Spinal cord (tissue), 10 donors: ENCODE data around the gene DDX28. TPM values are rescaled to one million over a fixed set of nuclear protein-coding genes. Genes with fewer than 3 reads are reported as not detected.

Experiments
- DNase-seq, 6 donors: peaks; one replicate each; pipeline versions ENCODE4 v3.0.0 to v3.0.0-alpha.2; 2013 to 2015; ENCODE audit warnings: low spot score in 6 of 6, low read depth in 4 of 6
- H3K27ac ChIP-seq: one replicate; pipeline ENCODE4 v1.5.1; 2013; ENCODE audit warnings: low read depth, low read length, control low read depth
- H3K27me3 ChIP-seq: one replicate; pipeline ENCODE4 v1.6.1; 2013; ENCODE audit warnings: low read length; ENCODE audit not compliant: control insufficient read depth, insufficient read depth
- H3K36me3 ChIP-seq: one replicate; pipeline ENCODE4 v1.6.1; 2013; ENCODE audit warnings: low read length; ENCODE audit not compliant: control insufficient read depth, insufficient read depth
- H3K4me1 ChIP-seq: one replicate; pipeline ENCODE4 v1.6.1; 2013; ENCODE audit warnings: low read length; ENCODE audit not compliant: control insufficient read depth, insufficient read depth
- H3K4me3 ChIP-seq: one replicate; pipeline ENCODE4 v1.5.1; 2013; ENCODE audit warnings: low read depth, low read length, control low read depth
- H3K9me3 ChIP-seq: one replicate; pipeline ENCODE4 v1.6.1; 2013; ENCODE audit warnings: low read length; ENCODE audit not compliant: control insufficient read depth, insufficient read depth
- WGBS: methylation state at CpG from one replicate; pipeline ENCODE4 v1.1.5; 2013; ENCODE audit warnings: missing lambda C conversion rate; ENCODE audit not compliant: insufficient coverage; 5-methylcytosine and 5-hydroxymethylcytosine counted together
- polyA plus RNA-seq, 2 donors: library from polyadenylated mRNA; unstranded; fragments of 120-200 nt; gene quantifications; one replicate each; pipeline ENCODE4 v1.2.1, GENCODE V29; 2013; ENCODE audit not compliant: insufficient read length in 2 of 2
- total RNA-seq, 2 donors: library from RNA; depleted of rRNA in 1 of 2; stranded (reverse); fragments of 120-200 nt in 1 of 2; fragments of >200 nt in 1 of 2; gene quantifications; one replicate each; pipeline versions ENCODE4 v1.2.3 to v1.2.4, GENCODE V29; 2013 to 2014
- donor health status: healthy.

DDX28 gene
- total and polyA plus RNA-seq, 4 donors, result 6.9 to 9.7 (median 7.8) TPM

DNA sequence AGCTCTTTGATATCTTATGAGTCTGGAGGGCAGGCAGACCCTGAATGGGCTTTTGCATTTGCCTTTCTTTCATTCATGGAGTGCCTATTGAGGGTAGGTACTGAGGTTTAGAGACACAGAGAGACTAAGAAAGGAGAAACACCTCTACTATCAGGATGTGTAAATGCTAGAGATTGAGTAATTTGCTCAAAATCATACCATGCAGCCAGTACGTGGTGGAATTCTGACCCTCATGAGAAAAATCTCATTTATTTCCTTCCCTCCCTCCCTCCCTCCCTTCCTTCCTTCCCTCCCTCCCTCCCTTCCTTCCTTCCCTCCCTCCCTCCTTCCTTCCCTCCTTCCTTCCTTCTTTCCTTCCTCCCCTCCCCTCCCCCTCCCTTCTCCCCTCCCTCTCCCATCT, 43.7 kb upstream of the DDX28 start:
- WGBS, result no CpG with 5 or more reads among the region's 1 CpG
- H3K9me3 ChIP-seq, result no peaks in the 10 kb centered on the region
- no peak for DNase-seq
- peaks cover under 1% of the 10 kb centered on the region for H3K4me1 ChIP-seq
- no peak overlapping the region for H3K4me3 ChIP-seq
- H3K36me3 ChIP-seq, result peaks cover 33% of the 10 kb centered on the region
- no peak overlapping the region for H3K27ac ChIP-seq
- H3K27me3 ChIP-seq, result no peaks in the 10 kb centered on the region

DNA sequence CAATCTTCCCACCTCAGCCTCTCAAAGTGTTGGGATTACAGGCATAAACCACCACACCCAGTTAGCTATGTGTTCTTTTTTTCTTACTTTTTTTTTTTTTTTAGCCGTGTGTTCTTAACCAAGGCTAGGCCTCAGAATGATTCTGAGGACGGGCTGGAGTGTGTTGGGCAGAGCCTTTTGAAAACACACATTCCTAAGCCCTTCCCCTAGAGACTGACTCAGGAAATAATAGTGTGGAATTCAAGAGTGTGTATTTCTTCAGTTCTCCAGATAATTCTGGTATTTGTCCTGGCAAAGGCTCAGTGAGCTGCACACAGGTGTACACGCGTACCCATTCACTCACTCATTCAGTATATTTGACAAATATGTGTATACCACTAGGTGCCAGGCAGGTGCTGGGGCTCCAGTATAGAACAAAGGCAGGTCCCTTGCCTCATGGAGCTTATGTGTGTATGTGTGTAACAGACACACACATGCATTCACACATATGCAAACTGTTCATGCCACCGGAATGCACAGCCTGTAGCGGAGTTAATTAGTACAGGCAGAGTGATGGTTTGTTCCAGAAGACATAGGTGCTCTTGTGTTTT, 42.8 kb upstream of the DDX28 start:
- Histone ChIP-seq H3K9me3 (no peaks in the 10 kb centered on the region), H3K4me1 (peaks cover 6% of the 10 kb centered on the region), H3K4me3 (no peak overlapping the region), H3K36me3 (peaks cover 33% of the 10 kb centered on the region), H3K27ac (no peak overlapping the region), H3K27me3 (no peaks in the 10 kb centered on the region)
- WGBS, result no CpG with 5 or more reads among the region's 6 CpGs
- no peak for DNase-seq

DNA sequence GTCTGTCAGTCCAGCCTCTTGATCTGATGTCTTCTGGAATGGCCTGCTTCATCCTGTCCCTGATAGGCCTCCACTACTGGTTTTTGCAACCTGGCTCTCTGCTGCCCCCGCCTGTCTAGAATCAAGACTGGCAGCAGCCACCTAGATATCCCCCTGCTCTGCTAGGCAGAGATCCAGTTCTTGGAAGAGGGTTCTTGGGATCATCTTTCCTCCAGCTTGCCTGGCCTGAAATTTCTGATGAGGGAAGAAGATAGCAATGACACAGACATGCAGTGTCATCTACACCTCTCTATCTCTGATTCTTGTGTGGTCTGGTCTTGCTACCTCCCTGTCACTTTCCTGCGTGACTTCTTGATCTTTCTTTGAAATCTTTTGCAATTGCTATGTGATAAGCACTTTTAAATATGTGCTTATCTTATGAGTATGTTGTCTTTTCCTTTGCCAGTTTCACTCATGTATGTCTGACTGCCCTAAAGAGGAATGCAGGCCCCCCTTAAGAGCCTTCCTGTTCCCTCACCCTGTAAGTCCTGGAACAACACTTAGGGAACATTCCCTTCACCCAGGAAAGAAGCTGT, 41.8 kb upstream of the DDX28 start:
- Histone ChIP-seq H3K36me3 (peaks cover 32% of the 10 kb centered on the region), H3K4me3 (no peak overlapping the region), H3K9me3 (no peaks in the 10 kb centered on the region), H3K27ac (peak overlapping the region; percentile 25), H3K4me1 (peaks cover 6% of the 10 kb centered on the region), H3K27me3 (no peaks in the 10 kb centered on the region)
- WGBS, result 0% methylated on average over 1 of the region's 2 CpGs
- peak in 3 of 6 donors; percentile 18 to 69 (median 58) for DNase-seq

DNA sequence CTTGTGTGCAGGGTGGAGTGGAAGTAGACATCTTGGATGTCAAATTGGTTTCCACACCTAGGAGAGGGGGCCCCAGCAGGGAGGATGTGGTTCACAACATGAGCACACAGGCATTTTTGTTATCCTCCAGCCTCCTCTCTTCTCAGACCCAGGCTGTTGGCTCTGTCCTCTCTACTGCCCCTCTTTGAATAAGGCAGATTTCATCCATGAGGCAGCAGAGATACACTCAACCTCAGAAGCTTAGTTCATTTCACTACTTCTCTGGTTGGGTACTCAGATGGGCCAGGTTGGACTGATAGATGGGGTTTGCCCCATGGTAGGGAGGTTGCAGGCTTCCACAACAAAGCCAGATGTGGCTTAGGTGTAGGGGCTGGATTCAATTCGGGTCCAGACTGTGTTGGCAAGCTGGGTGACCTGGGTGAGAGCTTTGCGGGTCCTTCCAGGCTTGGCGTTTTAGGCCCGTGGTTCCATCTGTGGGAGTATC, 39.9 kb upstream of the DDX28 start:
- Histone ChIP-seq H3K27ac (no peak overlapping the region), H3K4me3 (no peak overlapping the region), H3K27me3 (no peaks in the 10 kb centered on the region), H3K4me1 (peaks cover 6% of the 10 kb centered on the region), H3K9me3 (no peaks in the 10 kb centered on the region), H3K36me3 (peaks cover 28% of the 10 kb centered on the region)
- 100% methylated on average over 3 of the region's 4 CpGs for WGBS
- no peak for DNase-seq

DNA sequence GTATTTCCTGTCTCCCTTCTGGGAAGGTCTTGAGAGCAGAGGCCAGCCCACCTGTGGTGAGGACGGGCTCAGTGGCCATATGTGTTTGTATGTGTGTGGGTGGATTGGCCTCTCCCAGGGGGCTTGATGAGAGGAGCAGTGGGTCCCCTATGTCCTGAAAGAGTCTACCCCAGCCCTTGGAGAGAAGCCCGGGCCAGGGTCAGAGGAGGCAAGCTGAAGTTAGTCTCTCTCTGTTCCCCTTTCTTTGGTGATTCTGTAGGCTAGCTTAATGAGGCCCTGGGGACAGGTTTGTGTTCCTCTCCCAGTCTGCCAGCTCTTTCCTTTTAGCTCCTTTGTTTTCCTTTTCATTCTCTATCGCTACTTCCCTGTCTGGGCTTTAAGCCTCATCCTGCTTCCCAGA, 38.4 kb upstream of the DDX28 start:
- DNase-seq, result no peak
- no peak overlapping the region for H3K27ac ChIP-seq

DNA sequence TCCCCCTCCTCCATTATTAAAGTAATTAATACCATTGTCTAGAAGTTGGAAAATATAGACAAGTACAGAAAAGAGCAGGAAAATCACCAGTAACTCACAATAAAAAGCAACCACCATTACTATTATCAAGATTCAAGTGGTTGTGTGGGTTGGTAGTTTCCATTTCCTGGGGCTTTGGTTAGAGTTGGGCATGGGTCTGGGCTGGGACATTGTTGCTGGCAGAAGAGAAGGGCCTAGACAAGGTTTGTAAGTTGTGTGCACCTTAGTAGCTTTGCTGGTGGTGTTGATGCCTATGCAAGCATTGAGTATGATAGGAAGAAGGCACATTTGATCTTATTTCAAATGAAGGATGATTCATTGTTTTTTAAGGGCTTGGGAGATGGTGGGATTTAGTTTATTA, 36.8 kb upstream of the DDX28 start:
- Histone ChIP-seq H3K27me3 (no peaks in the 10 kb centered on the region), H3K4me3 (no peak overlapping the region), H3K9me3 (no peaks in the 10 kb centered on the region), H3K4me1 (peaks cover 6% of the 10 kb centered on the region), H3K36me3 (peaks cover 28% of the 10 kb centered on the region), H3K27ac (no peak overlapping the region)
- no peak for DNase-seq

More for the DNA sequence above, 38.4 kb upstream of the DDX28 start:
- Histone ChIP-seq H3K9me3 (no peaks in the 10 kb centered on the region), H3K36me3 (peaks cover 25% of the 10 kb centered on the region), H3K27me3 (no peaks in the 10 kb centered on the region), H3K4me1 (peaks cover 6% of the 10 kb centered on the region), H3K4me3 (no peak overlapping the region)
- WGBS, result 75% methylated on average over 1 of the region's 3 CpGs

DNA sequence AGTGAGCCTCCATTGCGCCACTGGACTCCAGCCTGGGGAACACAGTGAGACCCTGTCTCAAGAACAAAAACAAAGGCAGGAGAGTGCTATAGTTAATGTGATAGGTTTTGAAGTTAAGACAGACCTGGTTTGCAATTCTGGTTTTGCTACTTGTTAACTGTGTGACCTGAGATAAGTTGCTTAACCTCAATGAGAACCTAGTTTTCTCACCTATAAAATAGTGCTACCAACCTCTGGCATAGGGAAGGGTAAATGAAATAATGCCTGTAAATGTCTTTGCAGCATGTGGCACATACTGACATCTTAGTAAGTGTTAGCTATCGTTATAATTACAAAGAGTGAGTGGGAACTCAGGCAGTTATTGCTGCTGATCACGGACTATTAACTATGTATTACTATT, 32.4 kb upstream of the DDX28 start:
- Histone ChIP-seq H3K4me1 (no peaks in the 10 kb centered on the region), H3K9me3 (no peaks in the 10 kb centered on the region), H3K4me3 (no peak overlapping the region), H3K27ac (no peak overlapping the region), H3K36me3 (peaks cover 38% of the 10 kb centered on the region), H3K27me3 (no peaks in the 10 kb centered on the region)
- WGBS, result 88% methylated on average over 1 of the region's 3 CpGs
- no peak for DNase-seq

DNA sequence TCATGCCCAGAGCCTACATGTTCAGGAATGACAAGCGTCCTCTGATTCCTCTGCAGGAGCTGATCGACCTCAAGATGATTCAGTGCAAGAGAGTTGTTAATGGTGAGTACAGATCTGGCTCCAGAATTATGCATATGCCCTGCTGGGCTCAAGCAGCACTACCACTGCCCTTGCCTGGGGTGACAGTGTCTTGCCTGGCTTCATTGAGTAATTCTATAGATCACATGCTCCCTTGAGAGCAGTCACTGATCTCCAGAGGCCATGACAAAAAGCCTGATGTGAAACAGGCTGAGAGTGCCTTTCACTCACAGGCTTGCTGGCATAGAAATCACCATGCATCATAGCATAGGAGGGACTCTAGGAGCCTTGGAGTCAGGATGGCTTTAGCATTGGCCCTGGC, 26.4 kb upstream of the DDX28 start:
- no peaks in the 10 kb centered on the region for H3K9me3 ChIP-seq
- H3K36me3 ChIP-seq, result peaks cover 41% of the 10 kb centered on the region
- DNase-seq, result no peak
- H3K27me3 ChIP-seq, result no peaks in the 10 kb centered on the region
- no peak overlapping the region for H3K4me3 ChIP-seq
- no peaks in the 10 kb centered on the region for H3K4me1 ChIP-seq
- H3K27ac ChIP-seq, result no peak overlapping the region
- 100% methylated on average over 2 of the region's 2 CpGs for WGBS

DNA sequence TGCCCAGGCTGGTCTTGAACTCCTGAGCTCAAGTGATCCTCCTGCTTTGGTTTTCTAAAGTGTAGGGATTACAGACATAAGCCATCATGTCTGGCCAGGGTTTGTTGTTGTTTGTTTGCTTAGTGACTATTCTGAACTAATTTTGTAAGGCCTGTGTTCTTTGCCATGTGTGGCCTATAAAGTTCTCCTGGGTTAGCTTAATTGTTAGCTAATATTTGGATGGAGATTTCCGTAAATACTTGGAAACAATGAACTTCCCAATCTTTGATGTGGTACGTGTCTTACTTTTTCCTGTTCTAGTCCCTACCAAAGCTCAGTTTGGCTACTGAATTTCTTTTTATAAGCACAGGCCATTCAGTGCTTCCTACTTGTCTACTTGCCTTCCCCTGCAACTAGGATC, 25.0 kb upstream of the DDX28 start:
- WGBS, result 100% methylated on average over 2 of the region's 2 CpGs
- peaks cover 38% of the 10 kb centered on the region for H3K36me3 ChIP-seq

DNA sequence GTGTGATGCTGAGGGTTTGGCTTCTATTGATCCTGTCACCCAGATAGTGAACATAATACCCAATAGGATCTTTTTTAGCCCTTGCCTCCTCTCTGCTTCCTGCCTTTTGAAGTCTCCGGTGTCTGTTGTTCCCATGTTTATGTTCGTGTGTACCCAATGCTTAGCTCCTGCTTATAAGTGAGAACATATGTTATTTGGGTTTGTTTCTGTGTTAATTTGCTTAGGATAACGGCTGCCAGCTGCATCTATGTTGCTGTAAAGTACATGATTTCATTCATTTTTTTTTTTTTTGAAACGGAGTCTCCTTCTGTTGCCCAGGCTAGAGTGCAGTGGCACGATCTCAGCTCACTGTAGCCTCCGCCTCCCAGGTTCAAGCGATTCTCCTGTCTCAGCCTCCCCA, 23.1 kb upstream of the DDX28 start:
- peaks cover 26% of the 10 kb centered on the region for H3K36me3 ChIP-seq
- 97% methylated on average over 4 of the region's 7 CpGs for WGBS
- DNase-seq, result peak in 1 of 6 donors; percentile 14
- H3K27ac ChIP-seq, result no peak overlapping the region
- H3K4me3 ChIP-seq, result no peak overlapping the region
- no peaks in the 10 kb centered on the region for H3K9me3 ChIP-seq
- H3K4me1 ChIP-seq, result no peaks in the 10 kb centered on the region
- H3K27me3 ChIP-seq, result no peaks in the 10 kb centered on the region

More for the DNA sequence above, 25.0 kb upstream of the DDX28 start:
- no peaks in the 10 kb centered on the region for H3K9me3 ChIP-seq
- H3K4me3 ChIP-seq, result no peak overlapping the region
- no peaks in the 10 kb centered on the region for H3K27me3 ChIP-seq
- no peak for DNase-seq
- H3K4me1 ChIP-seq, result no peaks in the 10 kb centered on the region
- H3K27ac ChIP-seq, result no peak overlapping the region
